ENCODE data around the gene KCNIP1.
"Not testable (repeated sequence)": the region's sequence is repeated elsewhere in the genome, so short reads cannot be mapped to it uniquely, and the experiment has no call there.

The KCNIP1 gene

DNA sequence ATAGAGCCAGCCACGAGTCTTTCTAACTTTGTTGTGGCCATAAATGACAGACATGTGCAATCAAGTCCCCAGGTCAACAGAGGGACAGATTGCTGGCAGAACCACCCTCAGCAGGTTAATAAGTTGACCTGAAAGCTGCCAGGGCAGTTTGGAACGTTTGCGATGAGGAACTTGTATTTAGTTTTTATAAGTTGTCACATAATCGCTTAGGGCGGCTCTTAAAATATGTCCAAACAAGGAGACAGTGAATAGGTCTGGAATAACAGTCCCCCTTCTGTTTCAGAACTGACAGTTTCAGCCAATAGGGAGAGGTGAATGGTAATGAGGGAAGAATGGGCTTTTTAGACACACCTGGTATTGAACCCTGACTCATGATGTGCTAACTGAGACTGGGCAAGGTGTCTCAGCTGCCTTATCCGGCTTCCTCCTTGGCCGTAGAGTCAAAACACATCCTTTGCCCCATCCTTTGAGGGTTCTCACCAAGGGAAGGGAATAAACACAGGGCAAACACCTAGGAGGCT is 246.2 kb downstream of the KCNIP1 start:
- DNase-seq (ENCODE audit: low read depth) = no peak

GRCh38 chr5:170750791-170751190 is 247.0 kb downstream of the KCNIP1 start:
- no peak for DNase-seq (ENCODE audit: low read depth)

DNA sequence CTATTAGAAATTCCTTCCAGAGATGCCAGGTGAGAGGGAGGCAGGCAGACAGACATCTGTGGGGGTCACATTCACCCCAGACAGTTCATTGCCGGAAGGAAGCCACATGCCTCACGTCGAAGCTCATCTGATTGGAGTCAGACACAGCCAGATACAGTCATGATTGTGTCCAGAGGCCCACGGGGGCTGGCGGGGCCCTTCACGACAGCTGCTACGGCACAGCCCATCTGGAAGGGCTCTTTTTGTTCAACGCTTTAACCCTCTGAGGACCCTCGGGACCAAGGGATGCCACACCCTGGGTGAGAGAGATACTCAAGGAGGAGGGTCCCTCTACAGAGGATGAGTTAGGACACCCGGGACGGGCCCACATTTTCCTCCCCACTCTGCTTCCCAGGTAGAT is 247.8 kb downstream of the KCNIP1 start:
- DNase-seq (ENCODE audit: low read depth) = no peak

DNA sequence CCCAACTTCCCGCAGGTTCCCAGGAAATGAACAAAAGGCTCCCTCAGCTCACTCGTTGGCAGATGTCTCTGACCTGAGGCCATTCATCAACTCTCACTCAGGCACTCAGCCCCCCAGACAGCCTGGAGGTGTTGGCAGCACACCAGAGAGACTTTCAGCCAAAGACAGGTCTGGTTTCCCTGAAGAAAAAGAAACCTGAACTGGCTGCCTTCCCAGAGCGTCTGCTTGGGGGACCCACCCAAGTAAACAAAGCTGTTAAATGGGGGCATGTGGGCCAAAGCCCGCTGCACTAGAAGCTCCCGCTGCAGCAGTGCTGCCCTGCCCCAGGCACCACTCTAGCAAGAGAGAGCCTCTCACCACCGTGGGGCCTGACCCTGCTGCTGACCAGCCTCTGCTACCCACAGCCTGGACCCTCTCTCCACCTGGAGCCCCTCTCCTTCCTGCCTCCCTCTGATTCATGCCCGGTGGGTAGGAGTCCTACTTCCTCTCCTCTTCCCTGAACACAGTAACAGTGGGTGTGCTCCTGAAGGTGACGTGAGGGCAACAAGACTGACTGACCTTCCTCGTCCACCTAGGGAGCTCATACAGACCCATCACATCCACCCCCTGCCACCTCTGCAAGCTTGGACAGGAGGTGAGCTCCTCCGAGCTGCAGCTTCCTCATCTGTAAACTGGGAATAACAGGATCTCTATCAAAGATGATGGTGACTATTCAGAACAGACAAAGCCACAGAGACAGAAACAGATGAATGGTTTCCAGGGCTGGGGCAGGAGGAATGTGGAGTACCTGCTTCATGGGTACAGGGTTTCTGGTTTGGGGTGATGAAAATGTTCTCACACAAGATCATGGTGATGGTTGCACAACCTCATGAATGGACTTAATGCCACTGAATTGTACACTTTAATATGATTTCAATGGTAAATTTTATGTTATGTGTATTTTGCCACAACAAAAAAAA is 248.7 kb downstream of the KCNIP1 start:
- no peak for DNase-seq (ENCODE audit: low read depth)

GRCh38 chr5:170753311-170753710 is 249.5 kb downstream of the KCNIP1 start:
- DNase-seq (ENCODE audit: low read depth) = no peak

DNA sequence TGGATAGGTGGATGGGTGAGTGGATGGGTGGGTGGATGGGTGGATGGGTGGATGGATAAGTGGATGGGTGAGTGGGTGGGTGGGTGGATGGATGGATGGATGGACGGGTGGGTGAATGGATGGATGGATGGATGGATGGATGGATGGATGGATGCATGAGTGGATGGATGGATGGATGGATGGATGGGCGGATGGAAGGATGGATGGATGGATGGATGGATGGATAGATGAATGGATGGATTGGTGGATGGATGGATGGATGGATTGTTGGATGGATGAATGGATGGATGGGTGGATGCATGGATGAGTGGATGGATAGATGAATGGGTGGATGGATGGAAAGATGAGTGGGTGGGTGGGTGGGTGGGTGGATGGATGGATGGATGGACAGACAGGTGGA is 250.7 kb downstream of the KCNIP1 start:
- not testable (repeated sequence) for DNase-seq (ENCODE audit: low read depth)

DNA sequence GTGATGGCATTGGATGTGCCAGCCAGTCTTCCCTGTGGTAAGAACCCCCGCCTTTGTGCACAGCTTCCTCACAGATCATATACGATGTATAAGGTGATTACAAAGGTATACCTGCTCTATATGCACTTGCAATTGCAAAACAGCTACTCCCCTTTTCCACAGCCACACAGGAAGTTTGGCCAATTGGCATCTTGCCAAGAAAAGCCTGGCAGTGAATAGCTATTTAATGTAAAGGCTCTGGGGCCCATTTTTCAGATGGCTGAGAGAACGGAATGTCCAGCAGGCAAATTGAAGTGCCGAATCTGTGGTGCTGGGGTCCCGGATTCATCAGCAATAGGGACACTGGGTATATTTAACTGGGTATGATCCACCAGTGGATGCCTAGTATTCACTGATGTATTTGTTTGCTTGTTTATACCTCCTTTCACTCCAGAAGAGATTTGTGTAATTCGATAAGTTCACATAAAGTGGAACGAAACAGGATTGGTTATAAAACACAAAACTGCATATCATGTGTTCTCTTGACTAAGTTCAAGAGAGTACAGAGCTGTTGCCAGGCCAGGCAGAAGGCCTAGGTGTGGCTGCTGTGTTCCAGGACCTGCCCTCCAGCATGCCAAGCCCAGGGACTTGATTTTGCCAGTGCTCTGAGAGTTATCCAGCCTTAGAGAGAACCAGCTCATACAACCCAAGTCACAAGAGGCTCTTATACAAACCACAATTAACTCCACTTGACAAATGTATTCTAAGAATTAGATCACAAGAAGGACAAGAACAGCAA is 252.0 kb downstream of the KCNIP1 start:
- no peak for DNase-seq (ENCODE audit: low read depth)

DNA sequence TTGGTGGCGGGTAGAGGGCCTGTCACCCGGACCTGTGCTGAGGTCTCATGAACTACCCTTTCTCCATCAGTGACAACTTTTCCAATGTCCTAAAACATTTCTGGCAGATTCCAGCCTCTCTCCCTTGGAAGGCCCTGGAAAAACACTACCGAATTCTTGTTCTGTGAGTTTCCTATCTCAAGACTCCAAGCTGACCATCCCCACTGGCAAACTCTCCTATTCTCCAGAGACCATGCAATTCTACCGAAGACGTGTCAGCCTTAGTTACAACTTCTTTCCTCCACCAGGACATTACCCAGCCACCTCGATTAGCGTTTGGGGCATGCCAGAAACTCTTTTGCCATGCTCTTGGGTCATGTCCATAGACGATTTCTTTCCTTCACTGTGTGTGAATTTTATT is 252.9 kb downstream of the KCNIP1 start:
- no peak for DNase-seq (ENCODE audit: low read depth)

DNA sequence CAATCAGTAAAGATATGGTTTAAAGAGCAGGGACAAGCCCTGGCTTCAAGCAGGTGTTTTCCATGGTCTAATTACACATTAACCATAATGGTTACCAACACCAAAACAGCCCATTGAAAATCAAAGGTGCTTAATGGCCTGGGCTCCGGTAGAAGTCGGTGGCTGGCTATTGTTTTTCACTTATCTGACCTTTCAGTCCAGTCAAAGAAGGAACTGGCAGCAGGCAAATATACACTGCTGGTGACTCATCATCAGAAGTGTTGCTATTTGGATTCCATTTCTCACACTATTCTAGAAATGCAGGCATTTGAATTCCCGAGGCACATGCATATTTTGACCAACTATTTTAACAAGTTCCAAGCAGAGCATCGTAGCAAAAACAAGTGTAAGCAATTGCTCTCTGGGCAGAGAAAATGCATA is 253.4 kb downstream of the KCNIP1 start:
- no peak for DNase-seq (ENCODE audit: low read depth)

DNA sequence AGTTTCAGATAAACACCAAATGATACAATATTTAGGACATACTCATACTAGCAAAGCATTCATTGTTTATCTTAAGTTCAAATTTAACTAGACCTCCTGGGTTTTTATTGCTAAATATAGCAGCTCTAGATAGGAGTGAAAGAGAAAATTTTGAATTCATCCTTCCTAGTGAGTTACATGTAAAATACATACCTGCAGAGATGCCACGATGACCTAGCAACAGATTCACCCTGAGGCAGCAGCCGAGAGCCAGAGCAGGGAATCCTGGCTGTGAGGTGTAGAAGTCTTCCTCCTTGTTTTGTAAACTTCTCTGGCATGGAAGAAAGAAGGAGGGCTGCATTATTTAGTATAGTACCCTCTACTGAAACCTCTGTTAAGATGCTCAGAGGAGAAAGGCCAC is 253.8 kb downstream of the KCNIP1 start:
- no peak for DNase-seq (ENCODE audit: low read depth)

DNA sequence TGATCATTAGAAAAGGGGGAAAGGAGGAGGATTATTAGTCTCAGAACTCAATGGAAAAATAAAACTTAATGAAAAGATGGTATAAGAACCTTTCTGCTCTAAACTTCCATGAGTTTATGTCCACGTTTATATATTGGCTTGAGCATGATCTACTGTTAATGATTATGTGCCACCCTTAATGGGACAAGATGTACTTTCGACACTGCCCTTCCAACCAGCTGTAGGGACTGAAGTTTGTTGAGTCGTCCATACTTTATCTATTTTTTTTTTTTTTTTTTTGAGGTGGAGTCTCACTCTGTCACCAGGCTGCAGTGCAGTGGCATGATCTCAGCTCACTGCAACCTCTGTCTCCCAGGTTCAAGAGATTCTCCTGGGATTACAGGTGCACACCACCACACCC is 254.7 kb downstream of the KCNIP1 start:
- DNase-seq (ENCODE audit: low read depth) = no peak

DNA sequence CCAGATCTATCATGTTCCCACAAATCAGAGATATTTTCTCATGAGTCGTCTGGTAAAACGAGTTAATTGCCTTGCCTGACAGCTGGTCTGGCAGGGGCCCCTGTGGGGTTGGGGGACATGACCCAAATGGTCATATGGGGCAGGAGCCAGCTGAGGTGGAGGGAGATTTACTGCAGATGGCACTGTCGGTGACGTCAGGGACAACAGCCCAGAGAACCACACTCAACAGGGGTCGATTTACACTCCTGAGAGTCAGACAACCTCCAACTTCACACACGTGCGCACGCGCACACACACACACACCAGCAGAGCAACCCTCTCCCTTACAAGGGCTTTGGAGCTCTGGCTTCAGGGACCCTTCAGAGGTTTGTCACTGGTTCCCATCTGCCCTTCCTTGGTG is 256.3 kb downstream of the KCNIP1 start:
- no peak for DNase-seq (ENCODE audit: low read depth)

GRCh38 chr5:170761048-170761707 is 257.4 kb downstream of the KCNIP1 start:
- DNase-seq (ENCODE audit: low read depth) = no peak

DNA sequence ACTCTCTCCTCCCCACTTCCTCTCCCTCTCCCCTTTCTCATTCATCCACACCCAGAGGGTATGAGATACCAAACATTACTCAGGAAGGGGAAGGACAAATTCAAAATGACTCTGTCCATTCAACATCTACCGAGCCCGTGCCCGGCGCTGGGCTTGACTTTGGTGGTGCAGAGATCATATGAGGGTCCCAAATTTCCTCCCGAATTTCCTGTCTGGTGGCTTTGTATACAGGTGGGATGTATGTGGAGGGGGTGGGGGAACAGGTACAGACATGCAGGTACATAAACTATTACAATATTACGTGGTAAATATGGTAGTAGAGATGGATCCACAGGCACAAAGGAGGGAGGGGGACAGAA is 257.9 kb downstream of the KCNIP1 start:
- DNase-seq (ENCODE audit: low read depth) = no peak

GRCh38 chr5:170762298-170762697 is 258.5 kb downstream of the KCNIP1 start:
- DNase-seq (ENCODE audit: low read depth) = not testable (repeated sequence)

- not testable (repeated sequence) for DNase-seq (ENCODE audit: low read depth)
Measured at GRCh38 chr5:170765868-170766267, 262.0 kb downstream of the KCNIP1 start.

DNA sequence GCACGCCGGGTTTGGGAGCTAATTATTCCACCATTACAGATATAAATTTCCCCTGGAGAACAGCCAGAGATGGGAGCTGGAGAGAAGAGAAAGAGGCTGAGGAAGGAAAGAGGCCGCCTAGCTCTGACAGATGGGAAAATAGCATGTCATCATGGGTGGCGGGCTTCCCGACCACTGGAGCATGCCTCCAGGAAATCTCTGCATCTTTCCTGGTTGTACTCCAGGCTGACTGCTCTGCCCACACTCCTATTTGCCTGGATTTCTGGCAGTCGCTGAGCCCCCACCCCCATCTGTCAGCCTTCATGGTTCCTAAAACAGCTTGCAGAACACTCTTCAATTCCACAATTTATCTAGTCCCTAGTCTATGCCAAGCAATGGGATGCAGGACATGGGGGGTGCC is 265.4 kb downstream of the KCNIP1 start:
- no peak for DNase-seq (ENCODE audit: low read depth)

DNA sequence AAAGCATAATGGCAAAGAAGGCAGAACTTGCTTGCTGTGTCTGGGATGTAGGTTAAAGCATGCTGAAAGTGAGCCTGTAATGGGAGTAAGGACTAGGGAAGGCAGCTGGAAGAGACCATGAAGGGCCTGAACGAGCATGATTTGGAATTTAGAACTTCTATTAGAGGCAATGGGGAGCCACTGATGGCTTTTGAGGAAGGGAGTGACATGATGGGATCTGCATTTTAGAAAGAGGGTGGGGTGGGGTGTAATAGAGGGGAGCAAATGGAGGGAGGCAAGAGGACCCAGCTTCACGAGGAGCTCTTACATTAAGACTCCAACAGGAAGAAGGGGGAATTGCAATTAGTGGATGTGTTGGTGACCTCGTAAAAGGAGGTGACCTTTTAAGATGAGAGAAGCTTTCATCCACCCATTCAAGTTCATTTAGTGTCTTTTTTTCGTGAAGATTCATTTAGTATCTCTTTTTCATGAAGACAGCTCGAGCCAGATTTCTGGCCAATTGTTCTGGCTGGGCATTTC is 266.1 kb downstream of the KCNIP1 start:
- no peak for DNase-seq (ENCODE audit: low read depth)

GRCh38 chr5:170771496-170771895 is 267.7 kb downstream of the KCNIP1 start:
- DNase-seq (ENCODE audit: low read depth) = no peak

DNA sequence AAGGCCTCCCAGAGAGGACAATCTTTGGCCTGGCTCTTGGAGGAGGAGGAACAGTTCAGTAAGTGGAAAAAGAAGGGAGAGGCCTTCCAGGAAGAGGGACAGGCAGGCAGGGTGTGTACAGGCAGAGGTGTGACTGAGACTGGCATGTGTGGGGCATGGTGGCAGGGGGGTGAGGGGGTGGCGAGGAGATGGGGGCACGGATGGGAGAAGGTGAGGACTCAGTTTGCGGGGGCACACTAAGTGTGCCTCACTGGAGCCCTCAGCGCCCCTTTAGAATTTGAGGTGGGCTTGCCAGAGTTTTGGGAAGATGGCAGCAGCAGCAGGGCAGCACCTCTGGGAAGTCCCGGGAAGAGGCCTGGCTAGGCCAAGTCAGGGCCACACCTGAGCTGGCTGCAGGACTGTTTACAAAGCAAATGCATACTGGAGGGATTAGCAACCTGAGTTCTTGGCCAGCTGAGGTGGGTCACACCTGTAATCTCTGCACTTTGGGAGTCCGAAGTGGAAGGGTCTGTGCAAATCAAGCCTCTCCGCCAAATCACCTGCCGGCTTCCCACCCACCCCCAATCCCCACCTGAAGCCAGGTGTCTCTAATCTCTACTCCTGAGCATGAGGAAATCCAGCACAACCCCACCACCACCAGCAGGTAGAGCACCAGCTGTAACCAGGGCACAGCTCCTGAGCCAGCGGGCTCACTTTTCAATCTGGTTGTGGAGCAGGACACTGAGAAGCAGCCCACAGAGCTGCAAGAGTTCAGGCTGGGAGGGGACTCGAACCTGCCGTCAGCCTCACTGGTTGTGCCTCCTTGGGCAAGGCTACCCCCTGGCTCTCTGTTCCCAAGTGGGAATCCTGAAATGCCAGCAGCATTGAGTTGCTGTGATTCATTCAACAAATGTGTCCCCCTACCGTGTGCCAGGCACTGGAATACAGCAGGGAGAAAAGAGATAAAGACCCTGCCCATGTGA is 269.5 kb downstream of the KCNIP1 start:
- DNase-seq (ENCODE audit: low read depth) = no peak

DNA sequence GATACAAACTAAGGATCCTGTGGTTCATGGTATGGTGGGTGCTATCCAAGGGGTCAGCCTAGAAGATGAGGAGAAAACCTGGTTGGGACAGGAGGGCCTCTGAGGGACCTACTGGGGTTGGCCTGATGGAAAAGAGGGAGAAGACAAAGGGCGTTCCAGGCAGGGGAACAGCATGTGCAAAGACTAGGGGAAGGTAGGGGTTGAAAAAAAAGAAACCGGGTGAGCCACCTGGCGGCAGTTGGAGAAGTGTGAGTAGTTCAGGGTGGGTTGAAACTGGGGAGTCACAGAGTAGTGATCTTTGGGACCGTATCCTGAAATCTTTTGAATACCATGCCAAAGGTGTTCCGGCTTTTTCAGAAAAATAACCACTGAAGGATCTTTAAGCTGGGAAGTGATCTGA is 271.0 kb downstream of the KCNIP1 start:
- DNase-seq (ENCODE audit: low read depth) = no peak
